Activated naive CD4-positive, alpha-beta T cell treated with anti-CD3 and anti-CD28 coated beads for 36 hours (primary cell): Measurements from ENCODE around the gene RHBG. TPM values are rescaled to one million over a fixed set of nuclear protein-coding genes. Genes with fewer than 3 reads are reported as not detected.
"Not testable (repeated sequence)": the region's sequence is repeated elsewhere in the genome, so short reads cannot be mapped to it uniquely, and the experiment has no call there.

Source experiments
- CTCF ChIA-PET: fragments of 350-600 bp; sonication (Branson Sonifier 250); formaldehyde crosslinking; loops from one replicate; lab custom pipeline; 2021; ENCODE audit warnings: antibody characterized with exemption; lab: Charles Lee
- DNase-seq: peaks from one replicate; pipeline ENCODE4 v3.0.0-alpha.2; 2020
- H3K27ac Mint-ChIP-seq: one replicate; pipeline ENCODE4 v1.8.0; 2021; ENCODE audit warnings: mild to moderate bottlenecking, mixed read lengths
- H3K27me3 Mint-ChIP-seq: one replicate; pipeline ENCODE4 v1.8.0; 2021; ENCODE audit warnings: low read depth, mixed read lengths
- H3K36me3 Mint-ChIP-seq: one replicate; pipeline ENCODE4 v1.8.0; 2021; ENCODE audit warnings: low read depth, mixed read lengths
- H3K4me1 Mint-ChIP-seq: one replicate; pipeline ENCODE4 v1.8.0; 2021; ENCODE audit warnings: low read depth, mixed read lengths
- H3K4me3 Mint-ChIP-seq: one replicate; pipeline ENCODE4 v1.8.0; 2021; ENCODE audit warnings: mild to moderate bottlenecking, moderate library complexity, mixed read lengths
- H3K9me3 Mint-ChIP-seq: one replicate; pipeline ENCODE4 v1.8.0; 2021; ENCODE audit warnings: mixed read lengths
- intact Hi-C: fragments of 100-400 bp; cut with micrococcal nuclease; formaldehyde crosslinking; loops from one replicate; pipeline ENCODE4 v1.15.1; 2023
- total RNA-seq, 2 experiments: library from RNA; stranded (reverse); gene quantifications; one replicate each; pipeline ENCODE4 v1.2.3, GENCODE V29; 2021

Gene RHBG
- total RNA-seq, 2 experiments from 2014 or later = not detected

DNA sequence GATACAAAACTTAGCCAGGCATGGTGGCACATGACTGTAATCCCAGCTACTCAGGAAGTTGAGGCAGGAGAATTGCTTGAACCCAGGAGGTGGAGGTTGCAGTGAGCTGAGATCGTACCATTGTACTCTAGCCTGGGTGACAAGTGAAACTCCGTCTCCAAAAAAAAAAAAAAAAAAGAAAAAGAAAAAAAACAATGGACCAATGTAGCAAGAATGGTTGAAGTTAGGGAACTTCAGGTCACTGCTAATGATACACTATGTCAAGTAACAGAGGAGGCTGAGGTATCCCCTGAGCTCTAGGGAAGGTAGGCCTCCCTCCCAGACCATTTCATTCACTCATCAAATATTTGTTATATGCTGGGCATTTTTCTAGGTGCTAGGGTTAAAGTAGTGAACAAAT lies 23.0 kb upstream of the RHBG start:
- H3K27me3 Mint-ChIP-seq, H3K9me3 Mint-ChIP-seq, H3K4me3 Mint-ChIP-seq, H3K36me3 Mint-ChIP-seq, H3K4me1 Mint-ChIP-seq, H3K27ac Mint-ChIP-seq, DNase-seq, intact Hi-C loops: not testable (repeated sequence)
- CTCF ChIA-PET = interaction anchor here (0.8 to 2.7 kb wide), 3 partner anchors 40 to 278 kb away, joined by 3 to 13 read pairs (median 3); no protein-coding TSS in a partner anchor

DNA sequence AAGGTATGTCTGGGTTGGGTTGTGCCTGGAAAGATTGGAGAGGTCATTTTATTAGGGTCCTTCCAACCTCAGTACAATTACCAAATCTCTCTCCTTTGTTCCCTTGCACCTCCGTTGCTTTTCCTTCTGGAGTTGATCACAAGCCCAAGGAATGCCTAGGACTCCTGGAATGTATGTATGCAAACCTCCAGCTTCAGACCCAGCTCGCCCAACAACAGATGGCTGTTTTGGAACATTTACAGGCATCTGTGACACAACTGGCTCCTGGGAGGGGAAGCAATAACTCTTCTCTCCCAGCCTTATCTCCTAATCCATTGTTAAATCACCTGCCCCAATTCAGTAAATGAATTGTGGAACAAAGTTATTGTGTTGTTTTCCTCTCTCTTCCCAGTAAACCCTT lies 22.4 kb upstream of the RHBG start:
- H3K9me3 Mint-ChIP-seq = no peaks in the 10 kb centered on the region
- H3K27ac Mint-ChIP-seq = no peak overlapping the region
- DNase-seq = no peak
- CTCF ChIA-PET = interaction anchor here (0.8 to 2.7 kb wide), 3 partner anchors 10 to 277 kb away, joined by 3 to 13 read pairs (median 4); no protein-coding TSS in a partner anchor
- peaks cover 2% of the 10 kb centered on the region for H3K27me3 Mint-ChIP-seq
- no peaks in the 10 kb centered on the region for H3K4me1 Mint-ChIP-seq
- intact Hi-C loops = no loop called here
- H3K4me3 Mint-ChIP-seq = no peak overlapping the region
- H3K36me3 Mint-ChIP-seq = no peaks in the 10 kb centered on the region

DNA sequence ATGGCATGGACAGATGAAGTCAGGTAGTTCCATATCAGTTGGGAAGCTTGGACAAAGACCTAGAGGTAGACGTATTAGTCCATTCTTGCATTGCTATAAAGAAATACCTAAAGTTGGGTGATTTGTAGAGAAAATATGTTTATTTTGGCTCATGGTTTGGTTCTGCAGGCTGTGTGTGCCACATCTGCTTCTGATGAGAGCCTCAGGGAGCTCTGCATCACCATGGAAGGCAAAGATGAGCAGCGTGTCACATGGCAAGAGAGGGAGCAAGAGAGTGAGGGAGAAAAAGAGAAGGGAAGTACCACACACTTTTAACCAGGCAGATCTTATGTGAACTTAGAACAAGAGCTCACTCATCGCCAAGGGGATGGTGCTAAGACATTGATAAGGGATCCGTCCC lies 21.7 kb upstream of the RHBG start:
- no peaks in the 10 kb centered on the region for H3K36me3 Mint-ChIP-seq
- CTCF ChIA-PET = interaction anchor here (1.4 to 1.5 kb wide), 2 partner anchors 9 to 99 kb away, joined by 4 read pairs; no protein-coding TSS in a partner anchor
- intact Hi-C loops = no loop called here
- no peak overlapping the region for H3K4me3 Mint-ChIP-seq
- H3K27me3 Mint-ChIP-seq = peaks cover 2% of the 10 kb centered on the region
- H3K9me3 Mint-ChIP-seq = no peaks in the 10 kb centered on the region
- H3K27ac Mint-ChIP-seq = no peak overlapping the region
- no peak for DNase-seq
- no peaks in the 10 kb centered on the region for H3K4me1 Mint-ChIP-seq

DNA sequence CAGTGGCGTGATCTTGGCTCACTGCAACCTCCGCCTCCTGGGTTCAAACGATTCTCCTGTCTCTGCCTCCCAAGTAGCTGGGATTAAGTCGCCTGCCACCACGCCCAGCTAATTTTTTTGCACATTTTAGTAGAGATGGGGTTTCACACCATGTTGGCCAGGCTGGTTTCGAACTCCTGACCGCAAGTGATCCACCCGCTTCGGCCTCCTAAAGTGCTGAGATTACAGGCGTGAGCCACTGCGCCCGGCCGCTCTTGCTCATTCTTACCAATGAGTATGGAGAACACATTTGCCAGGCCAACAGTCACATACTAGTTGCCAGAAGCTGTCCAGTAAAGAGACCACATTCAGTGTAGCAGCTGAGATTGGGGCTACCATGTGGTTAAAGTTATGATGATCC lies 16.5 kb upstream of the RHBG start:
- CTCF ChIA-PET = interaction anchor here (0.6 to 2.0 kb wide), 3 partner anchors 9 to 74 kb away, joined by 3 to 7 read pairs (median 6); no protein-coding TSS in a partner anchor
- H3K27ac Mint-ChIP-seq, intact Hi-C loops, H3K9me3 Mint-ChIP-seq, H3K36me3 Mint-ChIP-seq, DNase-seq, H3K4me3 Mint-ChIP-seq, H3K27me3 Mint-ChIP-seq: not testable (repeated sequence)
- peaks cover 15% of the 10 kb centered on the region for H3K4me1 Mint-ChIP-seq

DNA sequence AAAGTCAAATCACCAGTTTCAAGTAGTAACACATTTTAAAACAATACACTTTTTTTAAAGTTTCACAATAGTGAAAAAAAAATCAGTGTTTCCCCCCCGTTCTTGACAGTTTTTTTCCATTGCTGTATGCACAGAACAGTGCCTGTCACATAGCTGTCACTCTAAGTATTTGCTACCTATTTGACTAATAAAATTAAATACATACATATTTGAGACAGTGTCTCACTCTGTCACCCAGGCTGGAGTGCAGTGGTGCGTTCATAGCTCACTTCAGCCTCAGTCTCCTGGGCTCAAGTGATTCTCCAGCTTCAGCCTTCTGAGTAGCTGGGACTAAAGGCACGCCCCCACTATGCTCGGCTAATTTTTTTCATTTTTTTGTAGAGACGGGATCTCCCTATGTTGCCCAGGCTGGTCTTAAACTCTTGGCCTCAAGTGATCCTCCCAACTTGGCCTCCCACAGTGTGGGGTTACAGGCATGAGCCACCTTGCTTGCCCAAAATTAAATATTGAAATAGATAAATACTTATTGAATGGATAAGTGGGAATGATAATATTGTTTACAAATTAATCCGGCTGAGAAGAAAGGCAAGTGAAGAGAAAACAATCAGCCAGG lies 12.6 kb upstream of the RHBG start:
- H3K27me3 Mint-ChIP-seq = peaks cover 21% of the 10 kb centered on the region
- H3K4me3 Mint-ChIP-seq = no peak overlapping the region
- no peaks in the 10 kb centered on the region for H3K9me3 Mint-ChIP-seq
- CTCF ChIA-PET = interaction anchor here (0.7 to 1.5 kb wide), 6 partner anchors 9 to 961 kb away, joined by 3 to 6 read pairs (median 4); no protein-coding TSS in a partner anchor
- intact Hi-C loops = loop anchor here (1.0 kb wide), 1 partner anchor 18 kb away; the partner anchor contains the start of genes CCT3 and TSACC
- peak; percentile 43 for DNase-seq
- H3K27ac Mint-ChIP-seq = no peak overlapping the region
- H3K36me3 Mint-ChIP-seq = no peaks in the 10 kb centered on the region
- H3K4me1 Mint-ChIP-seq = peaks cover 15% of the 10 kb centered on the region

DNA sequence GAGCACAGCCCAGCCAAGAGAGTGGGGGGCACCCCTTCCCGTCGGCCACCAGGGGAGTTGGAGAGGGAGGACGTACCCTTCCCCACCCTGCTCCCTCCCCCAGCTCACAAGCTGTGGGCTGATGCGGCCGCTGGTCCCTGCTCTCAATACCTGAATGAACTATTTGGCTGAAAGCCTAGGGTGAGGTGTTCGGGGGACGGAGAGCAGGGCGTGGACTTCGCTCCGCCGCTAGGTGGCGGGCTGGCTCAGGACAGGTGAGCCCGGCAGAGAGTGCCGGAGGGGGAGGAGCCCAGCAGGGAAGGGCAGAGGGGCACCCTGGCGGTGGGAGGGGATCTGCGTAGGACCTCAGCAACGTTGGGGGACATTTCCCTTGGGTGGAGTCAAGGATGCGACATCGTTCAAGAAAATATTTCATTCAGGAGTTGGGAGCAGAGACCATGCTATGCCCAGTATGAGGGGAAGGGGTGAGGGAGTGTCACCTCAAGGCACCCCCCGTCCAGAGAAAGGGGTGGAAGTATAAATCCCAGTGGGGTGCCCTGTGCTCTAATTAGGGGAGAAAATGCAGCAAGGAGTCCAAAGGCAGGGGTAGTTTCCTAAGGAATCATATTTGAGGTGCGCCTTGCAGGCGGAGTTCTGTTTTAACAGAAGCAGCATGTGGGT lies 12.0 kb upstream of the RHBG start:
- no peak overlapping the region for H3K4me3 Mint-ChIP-seq
- H3K27ac Mint-ChIP-seq = no peak overlapping the region
- intact Hi-C loops = loop anchor here (1.0 kb wide), 2 partner anchors 19 to 87 kb away; partner anchors contain the start of genes CCT3 and TSACC
- CTCF ChIA-PET = interaction anchor here (0.8 to 1.5 kb wide), 5 partner anchors 9 to 89 kb away, joined by 3 to 6 read pairs (median 4); no protein-coding TSS in a partner anchor
- DNase-seq = peak; percentile 66
- H3K36me3 Mint-ChIP-seq = no peaks in the 10 kb centered on the region
- H3K27me3 Mint-ChIP-seq = peaks cover 21% of the 10 kb centered on the region
- peaks cover 15% of the 10 kb centered on the region for H3K4me1 Mint-ChIP-seq
- H3K9me3 Mint-ChIP-seq = no peaks in the 10 kb centered on the region

DNA sequence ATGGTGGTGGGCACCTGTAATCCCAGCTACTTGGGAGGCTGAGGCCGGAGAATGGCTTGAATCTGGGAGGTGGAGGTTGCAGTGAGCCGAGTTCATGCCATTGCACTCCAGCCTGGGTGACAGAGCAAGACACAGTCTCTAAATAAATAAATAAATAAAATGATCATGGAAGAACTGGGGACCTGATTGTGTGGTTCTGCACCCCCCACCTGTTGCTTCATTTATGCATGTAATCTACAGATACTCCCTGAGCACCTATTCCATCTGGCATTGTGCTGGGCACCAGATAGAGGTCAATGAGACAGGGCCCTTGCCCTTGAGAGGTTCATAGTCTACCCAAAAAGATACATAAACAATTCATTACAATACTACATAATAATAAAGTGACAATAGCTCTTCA lies 11.0 kb upstream of the RHBG start:
- peaks cover 15% of the 10 kb centered on the region for H3K4me1 Mint-ChIP-seq
- H3K27me3 Mint-ChIP-seq = peaks cover 21% of the 10 kb centered on the region
- CTCF ChIA-PET = interaction anchor here (0.6 to 2.7 kb wide), 4 partner anchors 13 to 88 kb away, joined by 3 to 20 read pairs (median 11); no protein-coding TSS in a partner anchor
- H3K27ac Mint-ChIP-seq = no peak overlapping the region
- DNase-seq = no peak
- intact Hi-C loops = loop anchor here (1.0 kb wide), 1 partner anchor 86 kb away; no protein-coding TSS in a partner anchor
- H3K4me3 Mint-ChIP-seq = no peak overlapping the region
- no peaks in the 10 kb centered on the region for H3K9me3 Mint-ChIP-seq
- H3K36me3 Mint-ChIP-seq = no peaks in the 10 kb centered on the region

DNA sequence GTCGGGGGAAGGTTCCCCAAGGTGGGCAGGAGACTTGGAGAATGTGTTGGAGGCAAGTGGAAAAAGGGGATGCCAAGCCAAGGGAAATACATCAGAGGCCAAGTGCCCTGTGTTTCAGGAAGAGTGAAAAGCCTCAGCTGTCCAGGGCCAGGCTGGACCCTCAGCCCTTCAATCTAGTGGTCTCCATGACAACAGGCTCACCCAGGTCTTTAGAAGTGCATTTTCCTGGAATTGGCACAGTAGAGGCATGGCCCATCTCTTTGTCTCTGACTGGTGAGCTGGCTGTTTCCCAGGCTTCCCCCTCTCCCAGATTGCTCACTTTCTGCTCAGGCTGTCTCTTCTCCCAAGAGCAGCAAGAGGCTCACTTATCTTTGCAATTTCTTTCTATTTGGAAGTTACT lies 10.4 kb upstream of the RHBG start:
- intact Hi-C loops = no loop called here
- H3K4me3 Mint-ChIP-seq = no peak overlapping the region
- no peaks in the 10 kb centered on the region for H3K36me3 Mint-ChIP-seq
- CTCF ChIA-PET = interaction anchor here (0.6 to 2.7 kb wide), 10 partner anchors 14 to 272 kb away, joined by 3 to 20 read pairs (median 5); no protein-coding TSS in a partner anchor
- no peaks in the 10 kb centered on the region for H3K9me3 Mint-ChIP-seq
- no peak for DNase-seq
- peaks cover 21% of the 10 kb centered on the region for H3K27me3 Mint-ChIP-seq
- no peak overlapping the region for H3K27ac Mint-ChIP-seq
- H3K4me1 Mint-ChIP-seq = peaks cover 15% of the 10 kb centered on the region

DNA sequence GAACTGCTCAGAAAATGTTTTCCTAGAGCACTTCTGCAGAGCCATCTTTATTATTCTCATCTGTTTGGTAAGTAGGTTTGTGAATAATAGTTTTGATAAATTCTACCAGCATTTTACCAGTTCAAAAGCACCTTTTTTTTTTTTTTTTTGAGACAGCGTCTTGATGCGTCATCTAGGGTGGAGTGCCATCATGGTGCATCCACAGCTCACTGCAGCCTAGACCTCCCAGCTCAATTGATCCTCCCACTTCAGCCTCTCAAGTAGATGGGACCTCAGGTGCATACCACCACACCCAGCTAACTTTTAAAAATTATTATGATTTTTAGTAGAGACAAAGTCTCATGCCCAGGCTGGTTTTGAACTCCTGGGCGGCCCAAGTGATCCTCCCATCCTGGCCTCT lies 9.8 kb upstream of the RHBG start:
- DNase-seq = no peak
- no peaks in the 10 kb centered on the region for H3K9me3 Mint-ChIP-seq
- H3K27me3 Mint-ChIP-seq = peaks cover 22% of the 10 kb centered on the region
- intact Hi-C loops = no loop called here
- no peak overlapping the region for H3K4me3 Mint-ChIP-seq
- CTCF ChIA-PET = interaction anchor here (0.6 to 2.7 kb wide), 13 partner anchors 12 to 272 kb away, joined by 3 to 20 read pairs (median 4); no protein-coding TSS in a partner anchor
- H3K4me1 Mint-ChIP-seq = peaks cover 15% of the 10 kb centered on the region
- H3K36me3 Mint-ChIP-seq = no peaks in the 10 kb centered on the region
- H3K27ac Mint-ChIP-seq = no peak overlapping the region

DNA sequence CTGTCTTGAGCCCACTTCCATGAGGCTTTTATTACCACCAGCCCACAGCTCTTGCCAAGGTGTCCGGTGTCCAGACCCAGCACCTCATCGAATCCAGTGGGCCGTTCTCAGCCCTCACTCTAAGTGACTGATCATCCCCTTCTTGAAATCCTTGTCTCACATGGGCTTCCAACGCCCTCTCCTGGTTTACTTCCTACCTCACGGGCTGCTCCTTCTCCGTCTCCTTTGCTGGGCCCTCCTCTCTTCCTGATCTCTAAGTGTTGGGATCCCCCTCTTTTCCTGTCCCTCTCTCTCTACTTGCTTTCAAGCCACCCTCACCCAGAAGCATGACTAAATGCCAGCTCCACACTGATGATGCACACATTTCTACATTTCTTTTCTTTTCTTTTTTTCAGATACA lies 9.0 kb upstream of the RHBG start:
- H3K4me3 Mint-ChIP-seq = no peak overlapping the region
- CTCF ChIA-PET = interaction anchor here (1.0 to 2.7 kb wide), 8 partner anchors 11 to 219 kb away, joined by 3 to 20 read pairs (median 5); no protein-coding TSS in a partner anchor
- DNase-seq = peak; percentile 17
- peaks cover 15% of the 10 kb centered on the region for H3K4me1 Mint-ChIP-seq
- H3K27ac Mint-ChIP-seq = no peak overlapping the region
- H3K27me3 Mint-ChIP-seq = peaks cover 26% of the 10 kb centered on the region
- intact Hi-C loops = no loop called here
- no peaks in the 10 kb centered on the region for H3K9me3 Mint-ChIP-seq
- no peaks in the 10 kb centered on the region for H3K36me3 Mint-ChIP-seq

DNA sequence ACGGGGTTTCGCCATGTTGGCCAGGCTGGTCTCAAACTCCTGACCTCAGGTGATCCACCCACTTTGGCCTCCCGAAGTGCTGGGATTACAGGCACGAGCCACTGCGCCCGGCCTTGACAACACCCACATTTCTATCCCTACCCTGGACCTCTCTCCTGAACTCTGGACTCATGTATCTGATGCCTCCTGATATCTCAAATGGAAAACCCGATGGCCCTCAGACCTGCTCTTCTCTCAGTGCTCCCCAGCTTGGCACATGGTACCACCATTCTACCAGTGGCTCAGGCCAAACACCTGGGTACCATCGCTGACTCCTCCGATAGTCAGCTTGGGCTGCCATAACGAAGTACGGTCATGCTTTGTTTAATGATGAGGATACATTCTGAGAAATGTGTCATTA lies 8.5 kb upstream of the RHBG start:
- Mint-ChIP-seq H3K27me3 (peaks cover 30% of the 10 kb centered on the region), H3K27ac (no peak overlapping the region), H3K4me1 (peaks cover 15% of the 10 kb centered on the region), H3K4me3 (no peak overlapping the region), H3K36me3 (no peaks in the 10 kb centered on the region), H3K9me3 (no peaks in the 10 kb centered on the region)
- no peak for DNase-seq
- intact Hi-C loops = no loop called here
- CTCF ChIA-PET = interaction anchor here (1.2 to 1.9 kb wide), 3 partner anchors 11 to 25 kb away, joined by 3 to 12 read pairs (median 8); no protein-coding TSS in a partner anchor

DNA sequence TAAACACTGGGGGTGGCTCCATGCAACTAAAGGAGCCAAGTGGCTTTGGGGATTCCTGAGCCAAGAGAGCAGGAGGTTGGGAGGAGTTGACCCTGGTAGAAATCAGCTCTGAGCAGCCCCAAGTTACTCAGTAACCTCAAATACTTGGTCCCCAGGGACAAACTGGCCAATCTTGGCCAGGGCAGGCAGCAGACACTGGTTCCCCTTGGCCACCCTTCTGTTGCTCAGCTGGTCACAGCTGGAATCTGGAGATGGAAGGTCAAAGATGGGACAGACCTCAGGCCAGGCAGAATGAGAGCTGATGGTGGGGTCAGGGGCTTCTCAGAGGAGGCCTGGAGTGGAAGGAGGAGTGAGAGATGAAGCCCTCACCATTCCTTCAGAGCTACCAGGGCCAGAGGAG lies 3.3 kb upstream of the RHBG start:
- CTCF ChIA-PET = interaction anchor here (1.1 kb wide), 1 partner anchor 9 kb away, joined by 3 read pairs; no protein-coding TSS in a partner anchor
- no peak overlapping the region for H3K27ac Mint-ChIP-seq
- H3K36me3 Mint-ChIP-seq = no peaks in the 10 kb centered on the region
- no peak for DNase-seq
- peaks cover 26% of the 10 kb centered on the region for H3K27me3 Mint-ChIP-seq
- no peaks in the 10 kb centered on the region for H3K9me3 Mint-ChIP-seq
- intact Hi-C loops = no loop called here
- peaks cover 4% of the 10 kb centered on the region for H3K4me1 Mint-ChIP-seq
- H3K4me3 Mint-ChIP-seq = no peak overlapping the region
